Calu3 (cell line): ENCODE data around the gene RAD51AP2. TPM values are rescaled to one million over a fixed set of nuclear protein-coding genes. Genes with fewer than 3 reads are reported as not detected.

Experiments used
- BruUV-seq: library from RNA; stranded (reverse); fragments of 400-500 nt; replicated peaks from 2 replicates; lab custom pipeline; 2021; lab: Mats Ljungman, UMichigan
- CTCF ChIA-PET: fragments of 300-600 bp; sonication (Branson Sonifier 250); formaldehyde crosslinking; loops from one replicate; lab custom pipeline; 2022; ENCODE audit warnings: antibody characterized with exemption; lab: Charles Lee
- DNase-seq: peaks from one replicate; pipeline ENCODE4 v3.0.0; 2022
- H3K27ac Mint-ChIP-seq: one replicate; pipeline ENCODE4 v1.8.0; 2022; ENCODE audit warnings: mixed read lengths; ENCODE audit not compliant: unreplicated experiment
- H3K27me3 Mint-ChIP-seq: one replicate; pipeline ENCODE4 v1.8.0; 2022; ENCODE audit warnings: mixed read lengths; ENCODE audit not compliant: unreplicated experiment
- H3K36me3 Mint-ChIP-seq: one replicate; pipeline ENCODE4 v1.8.0; 2022; ENCODE audit warnings: mild to moderate bottlenecking, moderate library complexity, mixed read lengths; ENCODE audit not compliant: insufficient read depth, unreplicated experiment
- H3K4me1 Mint-ChIP-seq: one replicate; pipeline ENCODE4 v1.8.0; 2022; ENCODE audit warnings: mild to moderate bottlenecking, low read depth, mixed read lengths; ENCODE audit not compliant: unreplicated experiment
- H3K4me3 Mint-ChIP-seq: one replicate; pipeline ENCODE4 v1.8.0; 2022; ENCODE audit warnings: mild to moderate bottlenecking, low read depth, moderate library complexity, mixed read lengths; ENCODE audit not compliant: unreplicated experiment
- H3K9me3 Mint-ChIP-seq: one replicate; pipeline ENCODE4 v1.8.0; 2022; ENCODE audit warnings: low read depth, mixed read lengths; ENCODE audit not compliant: unreplicated experiment
- intact Hi-C: fragments of 100-400 bp; cut with micrococcal nuclease; formaldehyde crosslinking; loops from one replicate; pipeline ENCODE4 v1.10.0; 2022; ENCODE audit not compliant: unreplicated experiment
- total RNA-seq: library from RNA; stranded (reverse); gene quantifications from 2 replicates; pipeline ENCODE4 v1.2.3, GENCODE V29; 2022
- TF ChIP-seq, protein P1 (sequence below): fragments of 200-600 bp; IDR thresholded peaks from one replicate; pipeline ENCODE4 v1.8.0; 2022; ENCODE audit warnings: antibody characterized with exemption; ENCODE audit not compliant: unreplicated experiment

Gene RAD51AP2
- total RNA-seq, 1 experiment from 2014 or later, result not detected

DNA sequence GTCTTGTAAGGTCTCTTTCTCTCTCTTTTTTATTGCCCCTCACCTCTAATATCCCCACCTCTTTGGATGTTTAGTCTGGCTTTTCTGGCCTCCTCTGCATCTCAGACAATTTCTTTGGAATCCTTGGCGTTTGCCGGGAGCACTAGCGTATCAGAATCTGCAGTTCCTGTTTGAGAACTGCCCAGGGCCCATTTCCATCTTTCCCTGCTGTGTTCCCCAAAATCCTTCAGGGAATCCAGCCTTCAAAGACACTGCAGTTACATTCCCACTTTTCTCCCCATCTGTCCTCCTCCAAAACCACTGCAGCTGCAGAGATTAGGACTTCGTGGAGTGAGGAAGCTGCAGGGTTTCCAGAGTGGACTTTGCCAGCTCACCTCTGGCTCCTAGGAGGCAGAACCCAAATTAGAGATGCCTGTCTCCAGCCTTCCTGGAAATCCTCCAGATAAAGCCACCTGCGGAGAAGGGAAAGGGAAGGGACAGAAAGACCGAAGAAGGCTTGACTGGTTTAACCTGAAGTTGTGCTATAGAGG is 25.0 kb upstream of the RAD51AP2 start:
- no peak overlapping the region for H3K27ac Mint-ChIP-seq
- H3K4me3 Mint-ChIP-seq, result no peak overlapping the region
- CTCF ChIA-PET, result no interaction called here
- peaks cover 68% of the 10 kb centered on the region for H3K27me3 Mint-ChIP-seq
- DNase-seq, result no peak
- peaks cover 22% of the 10 kb centered on the region for H3K4me1 Mint-ChIP-seq
- BruUV-seq, result no TSS peak
- peaks cover 15% of the 10 kb centered on the region for H3K36me3 Mint-ChIP-seq
- no peaks in the 10 kb centered on the region for H3K9me3 Mint-ChIP-seq
- TF ChIP-seq, protein P1, sequence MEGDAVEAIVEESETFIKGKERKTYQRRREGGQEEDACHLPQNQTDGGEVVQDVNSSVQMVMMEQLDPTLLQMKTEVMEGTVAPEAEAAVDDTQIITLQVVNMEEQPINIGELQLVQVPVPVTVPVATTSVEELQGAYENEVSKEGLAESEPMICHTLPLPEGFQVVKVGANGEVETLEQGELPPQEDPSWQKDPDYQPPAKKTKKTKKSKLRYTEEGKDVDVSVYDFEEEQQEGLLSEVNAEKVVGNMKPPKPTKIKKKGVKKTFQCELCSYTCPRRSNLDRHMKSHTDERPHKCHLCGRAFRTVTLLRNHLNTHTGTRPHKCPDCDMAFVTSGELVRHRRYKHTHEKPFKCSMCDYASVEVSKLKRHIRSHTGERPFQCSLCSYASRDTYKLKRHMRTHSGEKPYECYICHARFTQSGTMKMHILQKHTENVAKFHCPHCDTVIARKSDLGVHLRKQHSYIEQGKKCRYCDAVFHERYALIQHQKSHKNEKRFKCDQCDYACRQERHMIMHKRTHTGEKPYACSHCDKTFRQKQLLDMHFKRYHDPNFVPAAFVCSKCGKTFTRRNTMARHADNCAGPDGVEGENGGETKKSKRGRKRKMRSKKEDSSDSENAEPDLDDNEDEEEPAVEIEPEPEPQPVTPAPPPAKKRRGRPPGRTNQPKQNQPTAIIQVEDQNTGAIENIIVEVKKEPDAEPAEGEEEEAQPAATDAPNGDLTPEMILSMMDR, result no peak
- intact Hi-C loops, result no loop called here

DNA sequence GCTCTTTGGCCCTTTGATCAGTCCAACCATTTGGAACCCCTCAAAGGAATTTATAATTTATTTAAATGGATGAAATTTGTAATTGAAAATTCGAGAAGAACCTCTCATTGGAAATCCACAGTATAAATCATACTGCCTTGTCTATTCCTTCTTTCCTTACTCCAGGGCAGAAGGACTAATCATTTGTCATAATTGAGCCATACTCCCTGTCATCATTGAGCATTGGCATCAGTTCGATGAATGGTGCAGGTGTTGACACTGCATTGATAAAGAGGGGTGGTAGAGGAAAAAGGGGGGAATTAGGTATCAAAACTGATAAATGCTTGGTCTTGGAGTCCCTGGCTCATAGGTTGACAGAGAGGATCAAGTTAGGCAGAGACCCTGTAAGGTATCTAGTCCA is 24.2 kb upstream of the RAD51AP2 start:
- Mint-ChIP-seq H3K4me3 (no peak overlapping the region), H3K27ac (no peak overlapping the region), H3K36me3 (peaks cover 15% of the 10 kb centered on the region), H3K9me3 (no peaks in the 10 kb centered on the region), H3K27me3 (peaks cover 70% of the 10 kb centered on the region), H3K4me1 (peaks cover 22% of the 10 kb centered on the region)
- BruUV-seq, result no TSS peak
- DNase-seq, result no peak
- TF ChIP-seq, protein P1, result no peak
- intact Hi-C loops, result no loop called here
- CTCF ChIA-PET, result no interaction called here

DNA sequence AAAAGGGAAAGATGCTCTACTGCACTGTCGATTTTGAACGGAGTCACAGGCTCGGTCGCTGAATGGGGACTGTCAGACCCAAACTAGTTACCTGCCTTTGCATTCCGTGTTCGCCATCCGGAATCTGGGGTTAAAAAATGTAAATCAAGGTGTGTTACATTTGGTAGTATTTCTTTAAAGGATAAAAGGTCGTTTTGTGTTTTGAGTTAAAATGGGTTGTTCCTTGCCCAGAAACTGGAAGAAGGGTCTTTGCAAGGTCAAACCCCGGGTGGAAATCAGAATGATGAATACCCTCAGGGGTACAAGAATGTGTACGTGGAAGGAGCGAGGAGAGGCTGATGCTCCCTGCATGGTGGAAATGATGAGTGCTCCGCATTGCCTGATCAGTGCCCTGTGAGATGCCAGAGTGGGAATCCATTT is 23.3 kb upstream of the RAD51AP2 start:
- CTCF ChIA-PET, result no interaction called here
- H3K27ac Mint-ChIP-seq, result no peak overlapping the region
- peaks cover 15% of the 10 kb centered on the region for H3K36me3 Mint-ChIP-seq
- intact Hi-C loops, result no loop called here
- peaks cover 22% of the 10 kb centered on the region for H3K4me1 Mint-ChIP-seq
- no peak for DNase-seq
- TF ChIP-seq, protein P1, result no peak
- H3K9me3 Mint-ChIP-seq, result no peaks in the 10 kb centered on the region
- H3K4me3 Mint-ChIP-seq, result peak overlapping the region; percentile 76
- peaks cover 71% of the 10 kb centered on the region for H3K27me3 Mint-ChIP-seq
- BruUV-seq, result no TSS peak

DNA sequence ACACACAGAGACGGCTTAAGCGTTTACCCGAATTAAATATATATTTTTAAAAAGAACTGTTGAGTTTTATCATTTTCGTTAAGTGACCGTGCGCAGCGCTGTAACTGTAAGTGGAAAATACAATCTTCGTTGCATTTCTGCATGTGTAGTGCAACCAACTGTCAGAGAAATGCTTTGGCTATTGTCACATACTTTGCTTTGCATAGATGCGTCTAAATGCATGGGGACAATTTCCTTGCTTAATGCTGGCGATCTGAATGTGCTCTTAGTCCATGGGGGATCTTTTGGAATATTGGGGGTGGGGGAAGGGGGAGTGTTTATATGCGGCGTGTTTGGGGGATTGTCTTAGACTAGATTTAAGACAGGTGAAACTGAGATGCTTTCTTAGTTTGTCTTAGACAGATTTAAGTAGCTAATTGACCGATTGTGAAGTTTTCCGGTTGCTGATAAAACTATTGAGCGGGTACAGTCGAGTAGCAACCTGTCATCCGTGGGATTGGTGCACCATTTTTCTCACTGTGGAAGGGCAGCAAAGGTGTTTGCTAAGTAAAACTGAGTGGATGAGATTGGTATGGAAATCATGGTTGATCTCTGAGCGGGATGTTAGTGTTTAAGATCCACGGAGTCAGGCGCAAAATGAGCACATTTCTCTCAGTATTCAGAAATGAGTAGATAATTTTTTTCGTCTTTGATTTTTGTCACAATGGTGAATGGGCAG is 22.7 kb upstream of the RAD51AP2 start:
- H3K27ac Mint-ChIP-seq, result no peak overlapping the region
- CTCF ChIA-PET, result no interaction called here
- intact Hi-C loops, result no loop called here

More for the DNA sequence above, 22.7 kb upstream of the RAD51AP2 start:
- Mint-ChIP-seq H3K4me1 (peaks cover 22% of the 10 kb centered on the region), H3K36me3 (peaks cover 15% of the 10 kb centered on the region), H3K4me3 (peak overlapping the region; percentile 76), H3K27me3 (peaks cover 74% of the 10 kb centered on the region), H3K9me3 (no peaks in the 10 kb centered on the region)
- no TSS peak for BruUV-seq
- DNase-seq, result no peak
- TF ChIP-seq, protein P1, result no peak
